ENCODE measurements around the gene SHC3.

GRCh38 chr9:89032173-89032572 lies 146.4 kb downstream of the SHC3 start:
- no peak for TF ChIP-seq EZH2 (IDR thresholded peaks at IDR 0.05; ENCODE audit: insufficient read depth, poor library complexity, severe bottlenecking)
- TF ChIP-seq EZH2phosphoT487 (IDR thresholded peaks at IDR 0.05; ENCODE audit: insufficient read depth, low read depth): no peak
